Endothelial cell of umbilical vein (primary cell): ENCODE data around the gene RASSF5. TPM values are rescaled to one million over a fixed set of nuclear protein-coding genes. Genes with fewer than 3 reads are reported as not detected.

Experiments
- BruUV-seq: library from RNA; stranded (reverse); fragments of 400-500 nt; replicated peaks from 2 replicates; lab custom pipeline; 2021; lab: Mats Ljungman, UMichigan
- CTCF ChIA-PET: fragments of 300-600, 350-600 bp; sonication (Branson Sonifier 250); formaldehyde crosslinking; loops from one replicate; lab custom pipeline; 2021; ENCODE audit warnings: antibody characterized with exemption, inconsistent platforms; lab: Charles Lee
- POLR2A ChIA-PET: fragments of 300-600, 350-600 bp; sonication (Branson Sonifier 250); formaldehyde crosslinking; loops from one replicate; lab custom pipeline; 2021; ENCODE audit warnings: antibody characterized with exemption, inconsistent platforms; lab: Charles Lee
- DNase-seq: peaks from one replicate; pipeline ENCODE4 v3.0.0-alpha.2; 2011; ENCODE audit warnings: low read depth, low spot score
- FAIRE-seq: peaks from 2 replicates; lab custom pipeline; 2011; peaks lifted over from hg19 to GRCh38; lab: Jason Lieb, UNC
- H2AFZ ChIP-seq: 2 replicates; pipeline ENCODE4 v1.6.0; 2012; ENCODE audit warnings: low read depth, low read length, control low read depth, inconsistent platforms
- H3K27ac ChIP-seq: 2 replicates; pipeline ENCODE4 v1.5.1; 2011; ENCODE audit warnings: low read depth, mild to moderate bottlenecking, control low read depth, low read length, moderate library complexity; ENCODE audit not compliant: insufficient read depth
- H3K27me3 ChIP-seq, 2 experiments: 2 replicates each; pipeline versions ENCODE4 v1.6.0 to v1.6.1; 2011; ENCODE audit warnings: low read length in 2 of 2, mixed read lengths in 1 of 2; ENCODE audit not compliant: control insufficient read depth in 2 of 2, insufficient read depth in 2 of 2
- H3K36me3 ChIP-seq, 2 experiments: 2 replicates in 1 of 2; 3 replicates in 1 of 2; pipeline ENCODE4 v1.5.1; 2011; ENCODE audit warnings: low read length in 2 of 2, mild to moderate bottlenecking in 1 of 2, moderate library complexity in 1 of 2; ENCODE audit not compliant: control insufficient read depth in 2 of 2, insufficient read depth in 2 of 2; ENCODE audit errors: extremely low read depth in 1 of 2
- H3K4me1 ChIP-seq: 3 replicates; pipeline ENCODE4 v1.5.1; 2011; ENCODE audit warnings: mild to moderate bottlenecking, low read length; ENCODE audit not compliant: control insufficient read depth, insufficient read depth; ENCODE audit errors: extremely low read depth
- H3K4me2 ChIP-seq: 2 replicates; pipeline ENCODE4 v1.6.1; 2011; ENCODE audit warnings: low read length, control low read depth, mixed read lengths; ENCODE audit not compliant: insufficient read depth
- H3K4me3 ChIP-seq, 3 experiments: fragments of 200-600 bp in 1 of 3; sonication (generic), shearing (Covaris generic) in 1 of 3; replicated peaks in 1 of 3; 2 replicates each; pipeline ENCODE4 v1.5.1; 2011 to 2016; ENCODE audit warnings: control low read depth in 3 of 3, low read length in 3 of 3, mild to moderate bottlenecking in 2 of 3, inconsistent platforms in 1 of 3, low read depth in 1 of 3, moderate library complexity in 1 of 3; ENCODE audit not compliant: insufficient read depth in 1 of 3
- H3K79me2 ChIP-seq: 2 replicates; pipeline ENCODE4 v1.6.0; 2012; ENCODE audit warnings: low read length, inconsistent platforms; ENCODE audit not compliant: control insufficient read depth, insufficient read depth
- H3K9ac ChIP-seq: replicated peaks from 2 replicates; pipeline ENCODE3; 2011; ENCODE audit warnings: low read length, control low read depth; ENCODE audit not compliant: insufficient read depth; ENCODE audit errors: extremely low read depth
- H3K9me1 ChIP-seq: replicated peaks from 3 replicates; pipeline ENCODE4 v1.6.0; 2011; ENCODE audit warnings: mild to moderate bottlenecking, low read length; ENCODE audit not compliant: control insufficient read depth, insufficient read depth; ENCODE audit errors: extremely low read depth
- H3K9me3 ChIP-seq: replicated peaks from 2 replicates; pipeline ENCODE4 v1.5.1; 2012; ENCODE audit warnings: low read length, inconsistent platforms; ENCODE audit not compliant: control insufficient read depth, insufficient read depth
- H4K20me1 ChIP-seq: replicated peaks from 2 replicates; pipeline ENCODE3; 2011; ENCODE audit warnings: mild to moderate bottlenecking, low read length; ENCODE audit not compliant: control insufficient read depth, insufficient read depth; ENCODE audit errors: extremely low read depth
- EZH2 ChIP-seq: IDR thresholded peaks from 2 replicates; pipeline ENCODE4 v1.6.1; 2012; ENCODE audit warnings: borderline replicate concordance, low read depth, mild to moderate bottlenecking, moderate library complexity, low read length, inconsistent platforms; ENCODE audit not compliant: severe bottlenecking
- FOS ChIP-seq: IDR thresholded peaks from 2 replicates; pipeline ENCODE4 v1.6.1; 2011; ENCODE audit warnings: mild to moderate bottlenecking, low read length, moderate library complexity, borderline replicate concordance; ENCODE audit not compliant: insufficient read depth
- GATA2 ChIP-seq: IDR thresholded peaks from 2 replicates; pipeline ENCODE4 v1.7.0; 2011; ENCODE audit warnings: low read depth, mild to moderate bottlenecking, moderate library complexity, mixed read lengths, low read length; ENCODE audit not compliant: insufficient read length, insufficient read depth
- JUN ChIP-seq: IDR thresholded peaks from 2 replicates; pipeline ENCODE4 v1.6.1; 2011; ENCODE audit warnings: borderline replicate concordance, low read depth; ENCODE audit not compliant: insufficient read length, insufficient read depth
- MYC ChIP-seq: IDR thresholded peaks from one replicate; pipeline ENCODE4 v1.6.1; 2011; ENCODE audit warnings: mild to moderate bottlenecking, low read depth, low read length
- POLR2A ChIP-seq: IDR thresholded peaks from 2 replicates; pipeline ENCODE4 v1.6.1; 2012; ENCODE audit warnings: low read depth, mild to moderate bottlenecking, control low read depth, low read length
- POLR2AphosphoS5 ChIP-seq: IDR thresholded peaks from 2 replicates; pipeline ENCODE4 v1.6.1; 2012; ENCODE audit warnings: low read depth, mild to moderate bottlenecking, control low read depth, low read length, moderate library complexity; ENCODE audit not compliant: insufficient read depth
- dilution Hi-C: fragments of 300-500 bp; cut with MboI; formaldehyde crosslinking; loops from one replicate; pipeline ENCODE4 v1.15.0; 2019; ENCODE audit warnings: low sequenced_read_pairs; ENCODE audit not compliant: extremely low pct_ligation_motif_present
- intact Hi-C: fragments of 100-400 bp; cut with micrococcal nuclease; formaldehyde crosslinking; loops from one replicate; pipeline ENCODE4 v1.10.0; 2022
- polyA plus RNA-seq, 4 experiments: library from polyadenylated mRNA; depleted of rRNA in 3 of 4; stranded (reverse) in 3 of 4; unstranded in 1 of 4; fragments of >200 nt; gene quantifications; 2 replicates each; pipeline versions ENCODE4 v1.2.1 to v1.2.3, GENCODE V29; 2011 to 2012; ENCODE audit warnings: missing spikeins in 1 of 4
- total RNA-seq: library from RNA; stranded (reverse); gene quantifications from 2 replicates; pipeline ENCODE4 v1.2.3, GENCODE V29; 2021
- TF ChIP-seq, protein P1 (sequence below): IDR thresholded peaks from 2 replicates; pipeline ENCODE4 v1.6.1; 2011; ENCODE audit not compliant: insufficient read depth, insufficient read length
- TF ChIP-seq, protein P2 (sequence below), 2 donors: IDR thresholded peaks; 1 replicate in 1 of 2; 2 replicates in 1 of 2; pipeline ENCODE4 v1.5.1; 2011; ENCODE audit warnings: low read length in 2 of 2, mild to moderate bottlenecking in 2 of 2, moderate library complexity in 2 of 2, control low read depth in 1 of 2, inconsistent platforms in 1 of 2, low read depth in 1 of 2; ENCODE audit not compliant: insufficient read depth in 1 of 2; ENCODE audit errors: extremely low read depth in 1 of 2

RASSF5 gene
- total and polyA plus RNA-seq, 2 donors (not counting 3 experiments of a cell fraction or from before 2014, with no cell fraction given) = 0.23 to 0.60 TPM

DNA sequence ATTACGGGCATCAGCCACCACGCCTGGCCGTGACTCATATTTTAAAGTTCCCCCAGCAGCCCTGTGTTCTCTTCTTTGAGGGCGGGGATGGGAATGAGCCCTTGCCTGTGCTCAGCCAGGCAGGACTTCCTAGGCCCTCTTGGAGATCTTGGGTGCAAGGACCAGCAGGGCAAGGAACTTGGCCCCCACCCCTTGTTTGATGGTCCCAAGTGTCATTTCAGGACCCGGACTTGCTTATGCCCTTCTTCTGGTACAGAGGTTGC, 9.3 kb downstream of the RASSF5 start:
- H3K79me2 ChIP-seq = no peaks in the 10 kb centered on the region
- no peaks in the 10 kb centered on the region for H3K9me1 ChIP-seq
- no peak for DNase-seq
- H3K27me3 ChIP-seq = peaks cover 10 to 12% of the 10 kb centered on the region in 2 experiments
- no peak overlapping the region for H2AFZ ChIP-seq
- H3K4me1 ChIP-seq = no peaks in the 10 kb centered on the region
- H3K9me3 ChIP-seq = no peaks in the 10 kb centered on the region
- dilution Hi-C loops (no loop called here), intact Hi-C loops (no loop called here)
- no peaks in the 10 kb centered on the region for H3K36me3 ChIP-seq
- H3K4me3 ChIP-seq = no peak overlapping the region
- TF ChIP-seq, protein P1, sequence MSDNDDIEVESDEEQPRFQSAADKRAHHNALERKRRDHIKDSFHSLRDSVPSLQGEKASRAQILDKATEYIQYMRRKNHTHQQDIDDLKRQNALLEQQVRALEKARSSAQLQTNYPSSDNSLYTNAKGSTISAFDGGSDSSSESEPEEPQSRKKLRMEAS = no peak
- no peak for TF ChIP-seq POLR2AphosphoS5
- TF ChIP-seq, protein P2, sequence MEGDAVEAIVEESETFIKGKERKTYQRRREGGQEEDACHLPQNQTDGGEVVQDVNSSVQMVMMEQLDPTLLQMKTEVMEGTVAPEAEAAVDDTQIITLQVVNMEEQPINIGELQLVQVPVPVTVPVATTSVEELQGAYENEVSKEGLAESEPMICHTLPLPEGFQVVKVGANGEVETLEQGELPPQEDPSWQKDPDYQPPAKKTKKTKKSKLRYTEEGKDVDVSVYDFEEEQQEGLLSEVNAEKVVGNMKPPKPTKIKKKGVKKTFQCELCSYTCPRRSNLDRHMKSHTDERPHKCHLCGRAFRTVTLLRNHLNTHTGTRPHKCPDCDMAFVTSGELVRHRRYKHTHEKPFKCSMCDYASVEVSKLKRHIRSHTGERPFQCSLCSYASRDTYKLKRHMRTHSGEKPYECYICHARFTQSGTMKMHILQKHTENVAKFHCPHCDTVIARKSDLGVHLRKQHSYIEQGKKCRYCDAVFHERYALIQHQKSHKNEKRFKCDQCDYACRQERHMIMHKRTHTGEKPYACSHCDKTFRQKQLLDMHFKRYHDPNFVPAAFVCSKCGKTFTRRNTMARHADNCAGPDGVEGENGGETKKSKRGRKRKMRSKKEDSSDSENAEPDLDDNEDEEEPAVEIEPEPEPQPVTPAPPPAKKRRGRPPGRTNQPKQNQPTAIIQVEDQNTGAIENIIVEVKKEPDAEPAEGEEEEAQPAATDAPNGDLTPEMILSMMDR (IDR thresholded peaks at IDR 0.05; ENCODE audit: extremely low read depth in 1 of 2, insufficient read depth in 1 of 2, low read depth in 1 of 2, low read length in 2 of 2) = no peak
- TF ChIP-seq MYC = no peak
- no peak for TF ChIP-seq JUN
- TF ChIP-seq POLR2A = no peak
- TF ChIP-seq GATA2 = no peak
- no peak for TF ChIP-seq FOS
- TF ChIP-seq EZH2 = no peak
- H3K4me2 ChIP-seq = no peak overlapping the region
- no peak for FAIRE-seq
- no peak overlapping the region for H3K9ac ChIP-seq
- no peak overlapping the region for H3K27ac ChIP-seq
- no peaks in the 10 kb centered on the region for H4K20me1 ChIP-seq
- POLR2A ChIA-PET = no interaction called here
- CTCF ChIA-PET = no interaction called here
- BruUV-seq = no TSS peak
